ENCODE results near the gene ALDH5A1.

The ALDH5A1 gene

DNA sequence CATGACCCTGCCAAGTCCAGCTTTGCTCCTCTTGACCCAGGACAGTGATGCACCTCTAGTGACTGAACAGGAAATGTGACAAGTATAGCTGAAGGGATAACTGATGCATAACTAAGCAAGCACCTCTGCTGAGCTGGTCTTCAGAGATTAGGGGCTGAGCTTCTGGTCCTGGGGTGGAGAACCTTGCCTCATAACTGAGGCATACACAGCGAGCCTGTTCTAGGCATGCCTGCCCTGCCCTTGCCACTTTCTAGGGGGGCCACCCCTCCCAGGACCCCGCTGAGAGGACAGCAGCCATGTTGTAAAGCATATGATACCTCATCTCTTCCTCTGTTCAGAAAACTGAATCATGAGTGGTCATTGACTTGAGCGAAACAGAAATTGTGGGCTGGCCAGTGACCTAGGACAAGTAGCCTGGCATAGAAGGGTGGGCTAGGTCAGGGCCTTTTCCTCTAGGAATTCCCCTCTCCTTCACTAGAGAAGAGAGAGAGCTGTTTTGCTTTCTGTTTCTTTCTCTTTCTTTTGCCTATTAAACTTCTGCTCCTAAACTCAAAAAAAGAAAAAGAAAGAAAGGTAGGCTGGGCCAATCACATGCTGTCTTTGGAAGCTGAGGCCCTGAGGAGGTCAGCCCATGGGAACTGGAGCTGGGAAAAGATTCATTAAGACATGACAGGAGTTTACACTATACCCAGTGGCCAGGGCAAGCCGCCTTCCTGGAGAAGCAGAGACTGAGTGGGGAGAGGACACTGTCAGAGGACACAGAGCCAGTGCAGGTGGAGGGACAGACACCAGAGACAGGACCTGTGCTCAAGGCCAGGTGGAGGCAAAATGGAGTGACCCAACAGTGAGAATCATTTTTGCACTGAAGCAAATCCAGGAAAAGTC is 23.1 kb downstream of the ALDH5A1 start:
- Histone ChIP-seq H3K9me3 (ENCODE audit: insufficient read depth, low read depth, low read length) (peaks cover 1% of the 10 kb centered on the region), H3K23ac (ENCODE audit: low read length) (no peak overlapping the region), H4K91ac (ENCODE audit: low read depth, low read length) (no peak overlapping the region), H4K12ac (ENCODE audit: low read depth, low read length) (no peak overlapping the region), H4K8ac (ENCODE audit: low read depth, low read length) (no peak overlapping the region), H2AFZ (ENCODE audit: insufficient read depth, low read length, poor library complexity) (no peak overlapping the region), H3K4ac (ENCODE audit: low read depth, low read length) (no peak overlapping the region), H3K4me3 (ENCODE audit: low read depth, low read length) (no peak overlapping the region), H3K18ac (ENCODE audit: low read length) (no peak overlapping the region), H3K79me2 (ENCODE audit: control insufficient read depth, insufficient read depth, low read length, poor library complexity) (no peaks in the 10 kb centered on the region), H3K14ac (ENCODE audit: low read length) (no peak overlapping the region), H3K36me3 (ENCODE audit: control insufficient read depth in 1 of 2, insufficient read depth in 2 of 2, low read length in 2 of 2) (no peaks in the 10 kb centered on the region), H3K27me3 (ENCODE audit: insufficient read depth, low read length) (no peaks in the 10 kb centered on the region), H3K79me1 (ENCODE audit: low read length) (no peaks in the 10 kb centered on the region), H2BK12ac (ENCODE audit: low read length) (no peak overlapping the region), H3K4me2 (ENCODE audit: low read length) (no peak overlapping the region), H2AK5ac (ENCODE audit: low read length) (no peak overlapping the region), H3K27ac (ENCODE audit: low read depth, low read length) (no peak overlapping the region), H2BK120ac (ENCODE audit: insufficient read depth, low read length, poor library complexity) (no peak overlapping the region), H3K4me1 (ENCODE audit: control insufficient read depth in 1 of 2, insufficient read depth in 2 of 2, low read length in 2 of 2) (no peaks in the 10 kb centered on the region), H2BK5ac (ENCODE audit: low read depth, low read length, poor library complexity) (no peak overlapping the region), H3K9ac (ENCODE audit: low read length) (no peak overlapping the region)
- WGBS (ENCODE audit: extremely low coverage, insufficient coverage, insufficient read length), result no CpG with 5 or more reads among the region's 4 CpGs
- DNase-seq, result no peak

DNA sequence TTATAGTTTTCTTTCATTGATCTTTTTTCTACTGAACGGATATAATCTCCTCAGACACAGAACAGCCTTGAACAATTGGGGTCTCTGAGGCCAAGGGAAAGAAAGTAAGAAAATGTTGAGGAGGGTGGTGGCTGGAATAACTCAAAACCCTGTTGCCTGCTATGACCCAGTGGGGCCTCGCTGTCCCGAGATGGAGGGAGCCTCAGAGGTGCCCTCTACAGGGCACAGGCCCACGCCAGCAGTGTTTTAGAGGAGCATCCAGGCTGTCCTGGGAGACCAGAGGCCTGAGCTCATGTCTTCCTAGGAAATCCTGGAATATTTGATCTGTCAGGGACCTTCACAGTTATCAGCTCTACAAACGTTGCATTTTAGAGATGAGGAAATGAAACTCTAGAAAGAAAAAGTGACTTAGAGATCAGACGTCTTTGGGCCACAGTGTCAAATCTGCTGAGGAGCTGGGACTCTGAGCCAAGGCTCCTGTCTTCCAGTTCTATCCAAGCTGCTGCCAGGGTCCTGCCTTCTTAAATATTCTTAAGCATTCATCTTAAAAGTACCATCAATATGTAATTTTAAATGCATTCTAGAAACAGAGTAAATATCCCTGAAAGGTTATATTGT is 26.3 kb downstream of the ALDH5A1 start:
- no peak overlapping the region for H2BK120ac ChIP-seq (ENCODE audit: insufficient read depth, low read length, poor library complexity)
- DNase-seq, result peak; percentile 44 to 65
- H3K4ac ChIP-seq (ENCODE audit: low read depth, low read length), result no peak overlapping the region
- H3K9ac ChIP-seq (ENCODE audit: low read length), result no peak overlapping the region
- H3K79me1 ChIP-seq (ENCODE audit: low read length), result no peaks in the 10 kb centered on the region
- H2AK5ac ChIP-seq (ENCODE audit: low read length), result no peak overlapping the region
- no peak overlapping the region for H2AFZ ChIP-seq (ENCODE audit: insufficient read depth, low read length, poor library complexity)
- no peaks in the 10 kb centered on the region for H3K27me3 ChIP-seq (ENCODE audit: insufficient read depth, low read length)
- H4K91ac ChIP-seq (ENCODE audit: low read depth, low read length), result no peak overlapping the region
- no peaks in the 10 kb centered on the region for H3K4me1 ChIP-seq (ENCODE audit: control insufficient read depth in 1 of 2, insufficient read depth in 2 of 2, low read length in 2 of 2)
- H3K14ac ChIP-seq (ENCODE audit: low read length), result no peak overlapping the region
- H3K36me3 ChIP-seq (ENCODE audit: control insufficient read depth in 1 of 2, insufficient read depth in 2 of 2, low read length in 2 of 2), result no peaks in the 10 kb centered on the region
- WGBS (ENCODE audit: extremely low coverage, insufficient coverage, insufficient read length), result no CpG with 5 or more reads among the region's 6 CpGs
- no peak overlapping the region for H4K12ac ChIP-seq (ENCODE audit: low read depth, low read length)
- no peaks in the 10 kb centered on the region for H3K79me2 ChIP-seq (ENCODE audit: control insufficient read depth, insufficient read depth, low read length, poor library complexity)
- no peak overlapping the region for H3K4me2 ChIP-seq (ENCODE audit: low read length)
- H2BK5ac ChIP-seq (ENCODE audit: low read depth, low read length, poor library complexity), result no peak overlapping the region
- no peak overlapping the region for H3K27ac ChIP-seq (ENCODE audit: low read depth, low read length)
- no peaks in the 10 kb centered on the region for H3K9me3 ChIP-seq (ENCODE audit: insufficient read depth, low read depth, low read length)
- no peak overlapping the region for H3K4me3 ChIP-seq (ENCODE audit: low read depth, low read length)
- no peak overlapping the region for H3K23ac ChIP-seq (ENCODE audit: low read length)
- no peak overlapping the region for H2BK12ac ChIP-seq (ENCODE audit: low read length)
- H4K8ac ChIP-seq (ENCODE audit: low read depth, low read length), result no peak overlapping the region
- no peak overlapping the region for H3K18ac ChIP-seq (ENCODE audit: low read length)

DNA sequence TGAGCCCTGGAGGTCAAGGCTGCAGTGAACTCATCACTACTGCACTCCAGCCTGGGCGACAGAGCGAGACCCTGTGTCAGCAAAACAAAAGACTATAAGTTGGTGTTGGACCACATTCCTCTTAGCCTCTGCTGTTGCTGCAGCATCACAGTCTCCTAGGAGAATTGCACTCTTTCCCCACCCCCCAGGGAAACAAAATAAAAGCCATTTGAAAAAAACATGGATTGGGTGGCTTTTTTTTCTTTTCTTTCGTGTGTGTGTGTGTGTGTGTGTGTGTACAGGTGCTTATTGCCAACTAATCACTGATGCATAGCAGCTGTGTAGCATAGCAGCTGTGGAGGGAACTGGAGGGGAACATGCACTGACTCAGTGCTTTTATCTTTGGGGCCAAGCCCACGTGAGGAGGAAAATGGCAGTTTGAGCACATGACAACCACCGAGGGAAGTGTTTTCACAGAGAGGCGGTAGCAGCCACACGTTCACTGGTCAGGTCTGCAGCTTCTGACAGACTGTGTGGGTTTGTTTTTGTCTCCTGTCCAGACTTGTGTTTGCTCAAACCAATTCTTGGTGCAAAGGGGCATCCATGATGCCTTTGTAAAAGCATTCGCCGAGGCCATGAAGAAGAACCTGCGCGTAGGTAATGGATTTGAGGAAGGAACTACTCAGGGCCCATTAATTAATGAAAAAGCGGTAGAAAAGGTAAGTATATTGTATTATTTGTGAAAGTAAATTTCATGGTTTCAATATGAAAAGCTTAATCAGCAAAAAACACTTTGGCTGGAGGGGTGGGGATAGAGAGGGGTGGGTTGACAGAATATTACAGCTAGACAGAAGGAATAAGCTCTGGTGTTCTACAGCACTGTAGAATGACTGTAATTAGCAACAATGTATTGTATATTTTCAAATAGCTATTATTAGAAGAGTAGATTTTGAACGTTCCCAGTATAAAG is 27.7 kb downstream of the ALDH5A1 start:
- Histone ChIP-seq H3K23ac (ENCODE audit: low read length) (no peak overlapping the region), H4K8ac (ENCODE audit: low read depth, low read length) (no peak overlapping the region), H3K9me3 (ENCODE audit: insufficient read depth, low read depth, low read length) (no peaks in the 10 kb centered on the region), H4K12ac (ENCODE audit: low read depth, low read length) (no peak overlapping the region), H2AFZ (ENCODE audit: insufficient read depth, low read length, poor library complexity) (no peak overlapping the region), H3K9ac (ENCODE audit: low read length) (no peak overlapping the region), H3K4me1 (ENCODE audit: control insufficient read depth in 1 of 2, insufficient read depth in 2 of 2, low read length in 2 of 2) (no peaks in the 10 kb centered on the region), H3K14ac (ENCODE audit: low read length) (no peak overlapping the region), H3K18ac (ENCODE audit: low read length) (no peak overlapping the region), H3K79me2 (ENCODE audit: control insufficient read depth, insufficient read depth, low read length, poor library complexity) (no peaks in the 10 kb centered on the region), H3K27ac (ENCODE audit: low read depth, low read length) (no peak overlapping the region), H2AK5ac (ENCODE audit: low read length) (no peak overlapping the region), H2BK12ac (ENCODE audit: low read length) (no peak overlapping the region), H3K4ac (ENCODE audit: low read depth, low read length) (no peak overlapping the region), H3K4me3 (ENCODE audit: low read depth, low read length) (no peak overlapping the region), H4K91ac (ENCODE audit: low read depth, low read length) (no peak overlapping the region), H2BK120ac (ENCODE audit: insufficient read depth, low read length, poor library complexity) (no peak overlapping the region), H3K36me3 (ENCODE audit: control insufficient read depth in 1 of 2, insufficient read depth in 2 of 2, low read length in 2 of 2) (no peaks in the 10 kb centered on the region), H3K4me2 (ENCODE audit: low read length) (no peak overlapping the region), H3K27me3 (ENCODE audit: insufficient read depth, low read length) (no peaks in the 10 kb centered on the region), H2BK5ac (ENCODE audit: low read depth, low read length, poor library complexity) (no peak overlapping the region), H3K79me1 (ENCODE audit: low read length) (no peaks in the 10 kb centered on the region)
- no CpG with 5 or more reads among the region's 13 CpGs for WGBS (ENCODE audit: extremely low coverage, insufficient coverage, insufficient read length)
- DNase-seq, result no peak

DNA sequence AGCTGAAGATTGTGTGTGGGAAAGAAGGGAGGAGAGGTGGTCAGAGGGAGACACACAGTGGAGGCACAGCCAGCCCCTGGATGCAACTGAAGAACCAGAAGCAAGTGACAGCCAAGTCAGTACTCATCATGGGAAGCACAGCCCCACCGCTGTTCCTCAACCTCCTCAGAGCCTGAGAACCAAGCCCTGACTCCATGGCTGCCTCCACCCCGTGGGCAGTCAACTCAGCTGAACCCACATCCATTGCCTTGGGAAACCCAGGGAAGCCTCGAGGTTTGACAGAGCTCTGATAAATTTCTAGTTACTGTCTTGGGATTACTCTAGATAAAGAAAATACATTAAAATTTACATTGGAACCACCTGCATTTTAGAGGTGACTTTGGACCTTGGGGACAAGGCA is 29.6 kb downstream of the ALDH5A1 start:
- no peak for DNase-seq
- H3K18ac ChIP-seq (ENCODE audit: low read length), result no peak overlapping the region

More for the DNA sequence above, 29.6 kb downstream of the ALDH5A1 start:
- no peak overlapping the region for H4K8ac ChIP-seq (ENCODE audit: low read depth, low read length)
- no peaks in the 10 kb centered on the region for H3K79me1 ChIP-seq (ENCODE audit: low read length)
- H3K4ac ChIP-seq (ENCODE audit: low read depth, low read length), result no peak overlapping the region
- no peak overlapping the region for H3K4me3 ChIP-seq (ENCODE audit: low read depth, low read length)
- H3K27ac ChIP-seq (ENCODE audit: low read depth, low read length), result no peak overlapping the region
- no peak overlapping the region for H2BK5ac ChIP-seq (ENCODE audit: low read depth, low read length, poor library complexity)
- H2AK5ac ChIP-seq (ENCODE audit: low read length), result no peak overlapping the region
- H3K4me2 ChIP-seq (ENCODE audit: low read length), result no peak overlapping the region
- H3K9ac ChIP-seq (ENCODE audit: low read length), result no peak overlapping the region
- no CpG with 5 or more reads among the region's 3 CpGs for WGBS (ENCODE audit: extremely low coverage, insufficient coverage, insufficient read length)
- no peak overlapping the region for H4K12ac ChIP-seq (ENCODE audit: low read depth, low read length)
- H3K79me2 ChIP-seq (ENCODE audit: control insufficient read depth, insufficient read depth, low read length, poor library complexity), result no peaks in the 10 kb centered on the region
- no peaks in the 10 kb centered on the region for H3K9me3 ChIP-seq (ENCODE audit: insufficient read depth, low read depth, low read length)
- no peak overlapping the region for H2AFZ ChIP-seq (ENCODE audit: insufficient read depth, low read length, poor library complexity)
- H2BK120ac ChIP-seq (ENCODE audit: insufficient read depth, low read length, poor library complexity), result no peak overlapping the region
- H2BK12ac ChIP-seq (ENCODE audit: low read length), result no peak overlapping the region
- H3K4me1 ChIP-seq (ENCODE audit: control insufficient read depth in 1 of 2, insufficient read depth in 2 of 2, low read length in 2 of 2), result no peaks in the 10 kb centered on the region
- no peak overlapping the region for H3K23ac ChIP-seq (ENCODE audit: low read length)
- no peaks in the 10 kb centered on the region for H3K27me3 ChIP-seq (ENCODE audit: insufficient read depth, low read length)
- H3K36me3 ChIP-seq (ENCODE audit: control insufficient read depth in 1 of 2, insufficient read depth in 2 of 2, low read length in 2 of 2), result no peaks in the 10 kb centered on the region
- H3K14ac ChIP-seq (ENCODE audit: low read length), result no peak overlapping the region
- H4K91ac ChIP-seq (ENCODE audit: low read depth, low read length), result no peak overlapping the region

All from trophoblast cell (in vitro differentiated cells and primary cell).